HG02938 (cell line): ENCODE measurements around the gene EBI3.
"Not testable (repeated sequence)": the region's sequence is repeated elsewhere in the genome, so short reads cannot be mapped to it uniquely, and the experiment has no call there.

Source experiments
- ATAC-seq: cut with Tn5 transposase; IDR thresholded peaks from one replicate; pipeline ENCODE4 v1.9.1; 2021; ENCODE audit warnings: mild to moderate bottlenecking, moderate library complexity; ENCODE audit not compliant: unreplicated experiment

The EBI3 gene

DNA sequence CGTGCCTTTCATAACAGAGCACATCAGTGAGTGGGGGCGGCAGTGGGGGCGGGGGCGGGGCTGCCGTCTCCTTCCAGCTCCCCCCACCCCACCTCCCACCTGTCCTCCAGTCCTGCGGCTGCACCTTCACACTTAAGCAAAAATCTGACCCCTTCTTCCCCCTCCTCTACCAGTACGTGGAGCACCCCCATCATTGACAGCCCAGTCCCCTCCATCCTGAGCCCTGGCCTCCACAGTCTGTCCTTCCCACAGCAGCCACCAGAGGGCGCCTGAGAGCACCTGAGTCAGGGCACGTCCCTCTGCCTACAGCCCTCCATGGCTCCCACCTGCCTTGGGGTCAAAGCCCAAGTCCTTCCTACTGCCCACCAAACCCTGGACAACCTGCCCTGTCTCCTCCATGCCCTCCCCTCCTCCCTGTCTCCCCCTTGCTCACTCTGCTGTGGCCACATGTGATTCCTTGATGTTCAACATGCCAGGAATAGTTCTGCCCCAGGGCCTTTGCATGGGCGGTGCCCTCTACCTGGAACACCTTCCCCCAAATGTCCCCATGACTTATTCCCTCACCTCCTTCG is 4.0 kb downstream of the EBI3 start:
- ATAC-seq: no peak

DNA sequence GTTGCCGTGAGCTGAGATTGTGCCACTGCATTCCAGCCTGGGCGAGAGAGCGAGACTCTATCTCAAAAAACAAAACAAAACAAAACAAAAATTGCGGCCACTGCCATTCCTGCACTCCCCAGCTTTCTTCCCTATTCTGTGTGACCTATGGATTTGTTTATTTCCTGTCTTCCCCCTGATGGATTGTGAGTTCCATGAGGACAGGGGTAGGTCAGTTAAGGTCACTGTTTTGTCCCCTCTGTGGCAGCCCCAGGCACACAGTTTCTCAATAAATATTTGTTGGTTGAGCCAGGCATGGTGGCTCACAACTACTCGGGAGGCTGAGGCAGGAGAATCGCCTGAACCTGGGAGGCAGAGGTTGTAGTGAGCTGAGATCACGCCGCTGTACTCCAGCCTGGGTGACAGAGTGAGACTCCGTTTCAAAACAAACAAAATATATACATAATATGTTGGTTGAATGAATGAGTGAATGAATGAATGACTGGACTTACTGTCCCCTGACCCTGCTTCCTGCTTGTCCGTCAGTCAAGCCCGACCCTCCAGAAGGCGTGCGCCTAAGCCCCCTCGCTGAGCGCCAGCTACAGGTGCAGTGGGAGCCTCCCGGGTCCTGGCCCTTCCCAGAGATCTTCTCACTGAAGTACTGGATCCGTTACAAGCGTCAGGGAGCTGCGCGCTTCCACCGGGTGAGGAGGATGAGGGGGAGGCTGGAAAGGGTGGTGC is 5.0 kb downstream of the EBI3 start:
- ATAC-seq: no peak

DNA sequence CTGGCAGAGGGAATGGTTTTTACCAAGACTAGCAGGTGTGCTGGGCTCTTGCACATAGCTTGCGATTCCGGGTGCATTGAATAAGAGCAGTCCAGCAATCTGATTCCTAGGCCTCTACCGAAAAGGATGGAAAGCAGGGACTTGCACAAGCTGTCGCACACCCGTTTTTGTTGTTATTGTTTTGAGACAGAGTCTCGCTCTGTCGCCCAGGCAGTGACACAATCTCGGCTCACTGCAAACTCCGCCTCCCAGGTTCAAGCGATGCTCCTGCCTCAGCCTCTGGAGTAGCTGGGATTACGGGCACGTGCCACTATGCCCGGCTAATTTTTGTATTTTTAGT is 5.5 kb downstream of the EBI3 start:
- ATAC-seq: no peak

DNA sequence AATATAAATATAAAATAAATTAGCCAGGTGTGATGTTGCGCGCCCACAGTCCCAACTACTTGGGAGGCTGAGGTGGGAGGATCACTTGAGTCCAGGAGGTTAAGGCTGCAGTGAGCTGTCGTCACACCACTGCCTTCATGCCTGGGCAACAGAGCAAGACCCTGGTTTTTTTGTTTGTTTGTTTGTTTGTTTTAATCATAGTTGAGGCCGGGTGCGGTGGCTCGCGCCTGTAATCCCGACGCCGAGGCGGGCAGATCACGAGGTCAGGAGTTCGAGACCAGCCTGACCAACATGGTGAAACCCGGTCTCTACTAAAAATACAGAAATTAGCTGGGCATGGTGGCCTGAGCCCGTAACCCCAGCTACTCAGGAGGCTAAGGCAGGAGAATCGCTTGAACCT is 8.2 kb downstream of the EBI3 start:
- ATAC-seq: not testable (repeated sequence)

DNA sequence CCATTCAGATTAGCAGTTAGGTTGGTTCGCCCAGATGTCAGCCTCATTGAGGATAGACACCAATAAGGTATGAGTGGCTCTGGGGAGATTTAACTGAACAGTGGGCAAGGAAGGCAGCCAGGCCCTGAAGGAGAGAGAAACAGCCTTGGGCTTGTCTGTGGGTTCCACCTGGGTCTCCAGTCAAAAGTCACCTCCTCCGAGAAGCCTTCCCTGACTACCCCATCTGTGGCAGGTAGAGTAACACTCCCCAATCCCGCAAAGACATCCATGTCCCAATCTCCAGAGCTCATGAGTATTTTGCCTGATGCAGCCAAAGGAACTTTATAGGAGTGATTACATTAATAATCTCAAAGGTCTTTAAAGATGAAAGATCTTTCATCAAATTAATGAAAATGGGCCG is 9.5 kb downstream of the EBI3 start:
- ATAC-seq: no peak

DNA sequence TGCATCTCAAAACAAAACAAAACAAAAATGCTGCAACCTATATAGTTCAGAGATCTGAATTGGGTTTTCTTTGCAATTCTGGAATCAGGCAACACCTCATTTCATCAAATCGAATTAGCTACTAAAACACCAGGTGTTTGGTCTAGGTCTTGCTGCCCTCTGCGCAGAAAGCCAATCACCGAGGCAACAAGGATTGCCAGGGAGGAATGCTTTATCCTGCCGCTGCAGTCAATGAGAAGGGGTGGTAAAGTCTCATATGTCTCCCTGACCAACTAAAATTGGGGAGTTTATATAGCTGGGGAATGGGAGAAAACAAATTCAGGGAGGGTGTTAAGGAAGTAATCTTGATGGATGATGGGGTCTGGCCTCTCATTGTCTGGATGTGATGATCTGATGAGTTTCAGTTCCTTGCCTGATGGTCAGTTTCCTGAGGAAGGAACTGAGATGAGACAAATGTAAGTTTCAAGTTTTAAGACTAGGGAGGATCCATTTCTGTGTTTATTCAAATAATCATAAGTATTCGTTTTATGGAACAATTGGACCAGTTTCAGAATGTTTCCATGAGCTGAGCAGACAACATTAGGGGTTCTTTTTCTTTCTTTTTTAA is 12.6 kb downstream of the EBI3 start:
- no peak for ATAC-seq

DNA sequence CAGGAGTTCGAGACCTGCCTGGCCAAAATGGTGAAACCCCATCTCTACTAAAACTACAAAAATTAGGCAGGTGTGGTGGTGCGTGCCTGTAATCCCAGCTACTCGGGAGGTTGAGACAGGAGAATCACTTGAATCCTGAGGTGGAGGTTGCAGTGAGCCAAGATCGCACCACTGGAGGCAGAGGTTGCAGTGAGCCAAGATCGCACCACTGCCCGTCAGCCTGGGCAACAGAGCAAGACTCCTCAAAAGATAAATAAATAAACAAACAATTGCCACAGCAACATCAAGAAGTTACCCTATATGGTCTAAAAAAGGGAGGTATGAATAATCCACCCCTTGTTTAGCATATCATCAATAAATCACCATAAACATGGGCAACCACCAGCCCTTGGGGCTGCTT is 16.6 kb downstream of the EBI3 start:
- ATAC-seq: not testable (repeated sequence)

DNA sequence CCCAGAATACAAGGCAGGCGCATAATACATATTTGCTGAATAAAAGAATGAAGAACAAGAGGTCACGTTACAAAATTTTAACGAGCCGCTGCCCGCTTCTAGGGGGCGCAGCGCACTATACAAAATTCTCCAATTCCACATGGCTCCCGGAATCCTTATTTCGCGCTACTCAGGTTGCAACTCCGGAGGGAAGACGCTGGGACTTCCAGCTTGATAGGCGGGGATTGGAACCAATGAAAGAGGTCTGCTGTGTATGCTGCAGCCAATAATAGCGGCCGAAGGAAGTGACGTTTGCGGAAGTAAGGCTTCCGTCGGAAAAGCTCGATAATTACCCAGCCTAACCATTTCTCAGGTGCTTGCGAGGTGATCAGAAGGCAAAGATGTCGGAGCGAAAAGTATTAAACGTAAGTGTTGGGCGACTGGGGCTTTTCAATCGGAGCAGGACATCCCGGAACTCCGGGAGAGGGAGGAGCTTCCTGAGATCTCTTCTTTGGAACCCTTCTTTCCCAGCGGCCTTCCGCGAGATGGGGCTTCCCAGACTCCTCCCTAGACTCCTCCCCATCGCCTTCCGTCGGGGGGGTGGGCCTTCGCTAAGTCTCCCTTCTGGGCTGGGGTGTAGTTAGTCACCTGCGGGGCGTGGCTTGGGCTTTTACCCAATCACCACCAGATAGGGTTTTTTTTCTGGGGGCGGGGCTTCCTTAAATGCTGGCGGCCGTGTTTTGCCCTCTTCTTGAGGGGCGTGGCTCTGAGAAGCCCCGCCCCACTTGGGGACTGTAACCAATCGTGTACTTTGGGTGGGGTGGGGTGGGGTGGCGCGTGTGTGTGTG is 17.7 kb downstream of the EBI3 start, which contains the start of gene YJU2:
TSS of gene YJU2 (plus strand) at position 314 of the 827 bp plus-strand sequence. CDS start at position 381, 67 bp downstream.
- peak; percentile 87 for ATAC-seq

DNA sequence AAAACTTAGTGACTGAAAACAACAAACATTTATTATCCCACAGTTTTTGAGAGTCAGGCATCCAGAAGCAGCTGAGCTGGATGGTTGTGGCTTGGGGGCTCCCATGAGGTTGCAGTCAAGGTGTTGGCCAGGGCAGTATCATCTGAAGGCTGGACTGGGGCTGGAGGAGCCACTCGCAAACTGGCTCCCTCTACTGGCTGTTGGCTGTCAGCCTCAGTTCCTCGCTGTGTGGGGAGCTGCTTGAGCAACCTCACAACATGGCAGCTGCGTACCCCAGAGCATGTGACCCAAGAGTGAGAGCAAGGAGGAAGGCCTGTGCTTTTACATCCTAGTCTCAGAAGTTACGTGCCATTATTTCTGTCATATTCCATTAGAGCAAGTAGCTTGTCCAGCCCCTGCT is 27.2 kb downstream of the EBI3 start:
- no peak for ATAC-seq

DNA sequence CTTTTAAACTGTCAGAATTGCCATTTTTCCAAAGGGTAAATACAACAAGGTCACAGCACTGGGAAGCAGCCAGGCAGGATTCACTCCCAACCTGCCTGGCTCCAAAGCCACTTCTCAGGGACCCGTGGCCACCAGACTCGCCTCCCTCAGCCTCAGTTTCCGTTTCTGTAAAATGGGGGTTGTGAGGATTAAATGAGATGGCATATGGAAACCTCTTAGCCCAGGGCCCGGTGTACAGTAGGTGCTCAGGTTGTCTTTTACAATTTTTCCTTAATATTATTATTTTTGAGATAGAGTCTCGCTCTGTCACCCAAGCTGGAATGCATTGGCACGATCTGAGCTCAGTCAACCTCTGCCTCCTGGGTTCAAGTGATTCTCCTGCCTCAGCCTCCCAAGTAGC is 27.7 kb downstream of the EBI3 start:
- ATAC-seq: no peak

DNA sequence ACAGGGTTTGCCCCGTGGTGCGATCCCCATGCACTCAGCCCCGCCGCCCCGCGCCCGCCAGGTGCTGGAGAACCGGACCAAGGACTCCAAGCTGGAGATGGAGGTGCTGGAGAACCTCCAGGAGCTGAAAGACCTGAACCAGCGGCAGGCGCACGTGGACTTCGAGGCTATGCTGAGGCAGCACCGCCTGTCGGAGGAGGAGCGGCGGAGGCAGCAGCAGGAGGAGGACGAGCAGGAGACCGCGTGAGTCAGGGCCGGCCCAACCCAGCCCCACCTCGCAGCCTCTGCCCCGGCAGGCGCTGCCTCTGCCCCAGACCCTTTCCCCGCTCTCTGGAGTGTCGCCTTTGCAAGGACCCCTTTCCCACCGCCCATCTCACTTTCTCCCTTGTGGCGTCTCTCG is 28.9 kb downstream of the EBI3 start:
- no peak for ATAC-seq

DNA sequence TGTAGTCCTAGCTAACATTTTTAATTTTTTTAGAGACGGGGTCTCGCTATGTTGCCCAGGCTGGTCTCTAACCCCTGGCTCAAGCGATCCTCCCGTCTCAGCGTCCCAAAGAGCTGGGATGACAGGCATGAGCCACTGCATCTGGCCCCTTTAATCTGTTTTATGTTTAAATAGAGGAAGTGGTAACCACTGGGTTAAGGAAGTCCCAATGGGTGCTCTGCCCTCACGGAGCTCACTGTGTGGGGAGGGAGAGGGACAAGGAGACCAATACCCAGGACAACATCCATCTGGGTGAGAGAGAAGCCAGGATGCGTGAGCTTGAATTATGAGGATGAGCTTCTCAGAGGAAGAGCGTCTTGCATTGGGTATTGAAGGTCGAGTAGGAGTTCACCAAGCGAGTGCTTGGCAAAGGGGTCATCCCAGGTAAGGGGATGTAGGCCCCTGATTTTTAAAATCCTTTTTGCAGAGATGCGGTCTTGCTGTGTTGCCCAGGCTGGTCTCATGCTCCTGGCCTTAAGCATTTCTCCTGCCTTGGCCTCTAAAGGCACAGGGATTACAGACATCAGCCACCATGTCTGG is 31.4 kb downstream of the EBI3 start:
- no peak for ATAC-seq

DNA sequence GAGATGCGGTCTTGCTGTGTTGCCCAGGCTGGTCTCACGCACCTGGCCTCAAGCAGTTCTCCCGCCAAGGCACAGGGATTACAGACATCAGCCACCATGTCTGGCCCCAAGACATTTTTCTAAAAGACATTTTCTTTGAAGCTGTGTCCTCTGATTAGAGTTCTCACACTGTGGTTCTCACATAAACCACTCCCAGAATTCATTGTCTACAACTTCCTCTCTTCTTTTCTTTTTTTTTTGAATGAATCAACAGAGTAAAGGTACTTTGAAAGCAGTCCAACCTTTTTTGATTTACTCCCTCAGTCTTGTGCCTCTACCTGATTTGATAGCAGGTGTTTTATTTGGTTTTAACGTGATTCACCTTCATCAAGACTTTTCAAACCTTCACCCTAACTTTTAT is 35.5 kb downstream of the EBI3 start:
- ATAC-seq: no peak

DNA sequence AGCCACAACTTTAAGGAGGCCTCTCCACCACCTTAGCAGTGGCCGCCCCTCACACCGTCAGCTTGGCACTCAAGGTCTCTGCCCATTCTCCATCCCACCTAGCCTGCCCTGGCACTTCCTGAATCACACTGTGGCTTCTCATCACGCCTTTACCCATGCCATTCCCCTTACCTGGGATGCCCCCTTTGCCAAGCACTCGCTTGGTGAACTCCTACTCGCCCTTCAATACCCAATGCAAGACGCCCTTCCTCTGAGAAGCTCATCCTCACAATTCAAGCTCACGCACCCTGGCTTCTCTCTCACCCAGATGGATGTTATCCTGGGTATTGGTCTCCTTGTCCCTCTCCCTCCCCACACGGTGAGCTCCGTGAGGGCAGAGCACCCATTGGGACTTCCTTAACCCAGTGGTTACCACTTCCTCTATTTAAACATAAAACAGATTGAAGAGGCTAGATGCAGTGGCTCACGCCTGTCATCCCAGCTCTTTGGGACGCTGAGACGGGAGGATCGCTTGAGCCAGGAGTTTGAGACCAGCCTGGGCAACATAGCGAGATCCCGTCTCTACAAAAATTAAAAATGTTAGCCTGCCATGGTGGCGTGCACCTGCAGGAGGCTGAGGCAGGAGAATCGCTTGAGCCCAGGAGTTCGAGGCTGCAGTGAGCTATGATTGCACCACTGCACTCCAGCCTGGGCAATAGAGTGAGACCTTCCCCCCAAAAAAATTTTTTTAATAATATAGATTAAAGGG is 37.1 kb downstream of the EBI3 start:
- ATAC-seq: no peak

DNA sequence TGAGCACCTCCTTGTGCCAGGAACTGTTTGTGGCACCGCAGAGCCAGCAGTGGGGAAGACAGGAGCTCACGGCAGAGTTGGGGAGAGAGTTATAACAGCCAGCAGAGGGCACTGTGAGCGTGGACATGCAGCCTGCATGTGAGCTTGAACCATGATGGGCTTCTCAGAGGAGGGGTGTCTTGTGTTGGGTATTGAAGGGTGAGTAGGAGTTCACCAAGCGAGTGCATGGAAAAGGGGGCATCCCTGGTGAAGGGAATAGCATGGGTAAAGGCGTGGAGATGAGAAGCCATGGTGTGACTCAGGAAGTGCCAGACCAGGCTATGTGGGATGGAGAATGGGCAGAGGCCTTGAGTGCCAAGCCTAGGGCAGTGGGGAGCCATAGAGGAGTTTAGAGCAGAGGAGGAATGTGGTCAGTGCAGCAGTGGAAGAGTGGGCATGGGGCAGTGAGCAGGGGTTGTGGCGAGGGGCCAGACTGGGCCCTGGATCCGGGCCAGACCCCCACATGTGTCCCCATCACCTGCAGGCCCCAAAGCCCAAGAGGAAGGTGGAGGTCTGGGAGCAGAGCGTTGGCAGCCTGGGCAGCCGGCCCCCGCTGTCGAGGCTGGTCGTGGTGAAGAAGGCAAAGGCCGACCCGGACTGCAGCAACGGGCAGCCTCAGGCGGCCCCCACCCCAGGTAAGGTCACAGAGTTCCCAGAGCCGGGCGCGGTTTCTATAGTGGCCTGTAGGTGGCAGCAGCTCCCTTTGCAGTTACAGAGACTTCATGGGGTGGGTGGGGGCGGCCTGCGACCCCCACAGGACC is 38.0 kb downstream of the EBI3 start:
- no peak for ATAC-seq

DNA sequence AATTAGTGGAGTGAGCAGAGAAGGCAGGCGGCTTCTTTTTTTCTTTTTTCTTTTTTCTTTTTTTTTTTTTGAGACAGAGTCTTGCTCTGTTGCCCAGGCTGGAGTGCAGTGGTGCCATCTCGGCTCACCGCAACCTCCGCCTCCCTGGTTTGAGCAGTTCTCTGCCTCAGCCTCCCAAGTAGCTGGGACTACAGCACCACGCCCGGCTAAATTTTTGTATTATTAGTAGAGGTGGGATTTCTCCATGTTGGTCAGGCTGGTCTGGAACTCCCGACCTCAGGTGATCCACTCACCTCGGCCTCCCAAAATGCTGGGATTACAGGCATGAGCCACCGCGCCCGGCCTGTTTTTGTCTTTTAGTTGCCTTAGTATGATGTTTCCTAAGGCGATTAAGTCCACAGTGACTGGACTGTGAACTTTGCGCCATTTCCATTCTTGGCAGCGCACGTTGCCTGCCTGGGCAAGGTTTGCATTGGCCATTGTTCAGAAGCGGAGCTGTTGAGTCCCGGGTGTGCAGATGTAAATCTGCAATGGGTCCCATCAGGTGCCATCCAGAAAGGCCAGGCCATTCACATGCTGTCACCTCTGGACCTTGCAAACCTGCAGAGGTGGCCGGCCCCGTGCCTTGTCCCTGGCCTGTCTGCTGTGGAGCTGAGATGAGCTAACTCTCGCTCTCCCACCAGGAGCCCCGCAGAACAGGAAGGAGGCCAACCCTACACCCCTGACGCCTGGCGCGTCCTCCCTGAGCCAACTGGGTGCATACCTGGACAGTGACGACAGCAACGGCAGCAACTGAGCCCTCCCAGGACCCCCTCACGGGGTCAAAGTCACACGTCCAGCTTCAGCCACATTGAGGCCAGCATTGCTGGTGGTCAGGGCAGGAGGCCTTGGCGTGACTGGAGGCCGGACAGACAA is 38.8 kb downstream of the EBI3 start:
- ATAC-seq: no peak

DNA sequence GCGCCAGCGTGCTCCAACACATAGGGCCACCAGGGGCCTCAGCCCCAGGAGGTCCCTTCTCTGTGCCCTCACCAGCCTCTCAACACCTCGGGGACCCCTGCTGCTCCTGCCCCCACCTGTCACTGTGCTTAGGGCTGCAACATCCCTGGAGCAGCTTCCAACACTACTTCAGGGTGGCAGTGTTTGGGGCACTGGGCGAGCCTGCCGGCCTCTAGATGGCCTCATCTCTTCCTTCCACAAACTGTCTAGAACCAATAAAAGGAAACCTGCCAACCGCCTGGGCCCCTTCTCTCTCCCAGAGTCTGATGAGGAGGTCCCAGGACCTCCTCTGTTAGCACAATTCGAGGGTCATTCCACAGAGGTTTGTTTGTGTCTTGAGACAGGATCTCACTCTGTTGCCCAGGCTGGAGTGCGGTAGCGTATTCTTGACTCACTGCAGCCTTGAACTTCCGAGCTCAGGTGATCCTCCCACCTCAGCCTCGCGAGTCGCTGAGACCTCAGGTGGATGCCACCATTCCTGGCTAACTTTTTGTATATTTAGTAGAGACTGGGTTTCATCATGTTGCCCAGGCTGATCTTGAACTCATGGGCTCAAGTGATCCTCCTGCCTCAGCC is 39.6 kb downstream of the EBI3 start:
- no peak for ATAC-seq

DNA sequence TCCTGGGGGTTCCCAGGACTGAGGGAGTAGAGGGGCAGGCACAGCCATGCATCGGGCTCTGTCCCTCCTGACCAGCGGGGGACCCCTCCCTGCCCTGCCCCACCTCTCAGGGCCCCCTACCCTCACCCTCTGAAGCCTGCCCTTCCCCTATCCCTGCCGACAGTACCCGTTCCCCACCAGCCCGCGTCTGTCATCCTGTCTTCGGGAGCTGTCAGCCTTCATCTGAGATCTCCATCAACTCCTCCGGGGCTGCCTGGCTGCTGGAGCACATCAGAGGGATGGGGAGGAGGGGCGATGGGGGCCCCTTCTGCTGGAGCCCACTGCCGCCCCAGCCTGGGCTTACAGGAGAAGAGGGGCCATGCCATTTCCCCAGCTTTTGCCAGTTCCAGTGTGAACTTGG is 43.6 kb downstream of the EBI3 start:
- no peak for ATAC-seq
